SU-DHL-6 (cell line): ENCODE data around the gene GMNC.
A peak's percentile ranks its signal among the peaks of the same experiment; 100 is the strongest.
"Not testable (repeated sequence)": the region's sequence is repeated elsewhere in the genome, so short reads cannot be mapped to it uniquely, and the experiment has no call there.

Experiments
- H2AFZ ChIP-seq: fragments of 200-600 bp; sonication (generic); 2 replicates; pipeline ENCODE4 v1.6.1; 2014; ENCODE audit warnings: low read depth, mild to moderate bottlenecking, moderate library complexity, mixed read lengths, antibody characterized with exemption, low read length; ENCODE audit not compliant: severe bottlenecking
- H3F3A ChIP-seq: fragments of 200-600 bp; shearing (Covaris generic); 2 replicates; pipeline ENCODE4 v1.6.0; 2016; ENCODE audit warnings: antibody characterized with exemption, mild to moderate bottlenecking; ENCODE audit not compliant: insufficient read depth
- H3K27ac ChIP-seq: fragments of 200-600 bp; sonication (generic); 2 replicates; pipeline ENCODE4 v1.5.1; 2016; ENCODE audit warnings: low read depth, mild to moderate bottlenecking, low read length, moderate library complexity, mixed read lengths
- H3K27me3 ChIP-seq: fragments of 200-600 bp; sonication (generic), shearing (Covaris generic); 2 replicates; pipeline ENCODE4 v1.6.0; 2014; ENCODE audit warnings: mild to moderate bottlenecking, low read length
- H3K36me3 ChIP-seq: fragments of 200-600 bp; sonication (generic); 2 replicates; pipeline ENCODE4 v1.6.1; 2014; ENCODE audit warnings: mild to moderate bottlenecking, low read length, mixed read lengths
- H3K4me2 ChIP-seq: fragments of 300-600, 200-600 bp; shearing (Covaris generic), sonication (generic); 2 replicates; pipeline ENCODE4 v1.6.0; 2014; ENCODE audit warnings: low read length, low read depth, mild to moderate bottlenecking; ENCODE audit not compliant: poor library complexity, severe bottlenecking
- H3K4me3 ChIP-seq: fragments of 200-600 bp; sonication (generic); 2 replicates; pipeline ENCODE4 v1.5.1; 2014; ENCODE audit warnings: antibody characterized with exemption, low read length, mild to moderate bottlenecking, mixed read lengths; ENCODE audit not compliant: insufficient read depth, poor library complexity, severe bottlenecking
- H3K79me2 ChIP-seq: fragments of 200-600 bp; sonication (generic); 2 replicates; pipeline ENCODE4 v1.6.1; 2014; ENCODE audit warnings: mild to moderate bottlenecking, low read length, moderate library complexity; ENCODE audit not compliant: insufficient read depth
- H3K9ac ChIP-seq: fragments of 200-600 bp; sonication (generic); 2 replicates; pipeline ENCODE4 v1.7.0; 2014; ENCODE audit warnings: mild to moderate bottlenecking, low read length
- H3K9me2 ChIP-seq: fragments of 200-600 bp; sonication (generic); replicated peaks from 2 replicates; pipeline ENCODE4 v1.6.1; 2014; ENCODE audit warnings: low read length; ENCODE audit not compliant: insufficient read depth
- H3K9me3 ChIP-seq: fragments of 200-600 bp; sonication (generic); 2 replicates; pipeline ENCODE4 v1.6.1; 2014; ENCODE audit warnings: low read length, mixed read lengths; ENCODE audit not compliant: insufficient read depth
- H4K20me1 ChIP-seq: fragments of 200-600 bp; sonication (generic); 2 replicates; pipeline ENCODE4 v1.6.1; 2014; ENCODE audit warnings: low read depth, mild to moderate bottlenecking, antibody characterized with exemption, low read length, moderate library complexity, mixed read lengths
- CTCF ChIP-seq: fragments of 200-600 bp; sonication (generic); IDR thresholded peaks from one replicate; pipeline ENCODE4 v1.5.1; 2017; ENCODE audit warnings: antibody characterized with exemption, mild to moderate bottlenecking, low read length, moderate library complexity; ENCODE audit not compliant: insufficient read depth, poor library complexity, severe bottlenecking
- EZH2phosphoT487 ChIP-seq: fragments of 200-600 bp; sonication (generic), shearing (Covaris generic); conservative IDR thresholded peaks from 2 replicates; pipeline ENCODE4 v1.6.1; 2018; ENCODE audit warnings: mild to moderate bottlenecking, antibody characterized with exemption, low read length, moderate library complexity, mixed read lengths

Gene GMNC

GRCh38 chr3:190877925-190878324, 15.4 kb upstream of the GMNC start:
- no peak for TF ChIP-seq EZH2phosphoT487
- peak; percentile 39 for TF ChIP-seq CTCF
- no peaks in the 10 kb centered on the region for H3K79me2 ChIP-seq
- H3F3A ChIP-seq, result no peaks in the 10 kb centered on the region

GRCh38 chr3:190876433-190876832, 13.9 kb upstream of the GMNC start:
- H4K20me1 ChIP-seq, H3K79me2 ChIP-seq, H2AFZ ChIP-seq, H3K9me2 ChIP-seq, H3K27me3 ChIP-seq, H3F3A ChIP-seq, H3K9me3 ChIP-seq, H3K4me3 ChIP-seq, H3K27ac ChIP-seq, H3K36me3 ChIP-seq, H3K9ac ChIP-seq, H3K4me2 ChIP-seq: not testable (repeated sequence)

More at GRCh38 chr3:190877925-190878324, 15.4 kb upstream of the GMNC start:
- H4K20me1 ChIP-seq, result peaks cover 3% of the 10 kb centered on the region; the same call in 1 of the 2 replicates
- H3K27ac ChIP-seq, result no peak overlapping the region
- H3K9me2 ChIP-seq, result no peaks in the 10 kb centered on the region
- H3K27me3 ChIP-seq, result no peaks in the 10 kb centered on the region
- no peaks in the 10 kb centered on the region for H3K36me3 ChIP-seq
- H2AFZ ChIP-seq, result no peak overlapping the region
- no peak overlapping the region for H3K4me3 ChIP-seq
- H3K9ac ChIP-seq, result no peak overlapping the region
- no peaks in the 10 kb centered on the region for H3K9me3 ChIP-seq
- H3K4me2 ChIP-seq, result no peak overlapping the region

- not testable (repeated sequence) for H3K79me2 ChIP-seq, H3F3A ChIP-seq, H3K27ac ChIP-seq, H3K9me3 ChIP-seq, H3K9ac ChIP-seq, H4K20me1 ChIP-seq, H3K9me2 ChIP-seq, H3K4me2 ChIP-seq, H3K4me3 ChIP-seq, H3K27me3 ChIP-seq, H3K36me3 ChIP-seq
- peak overlapping the region; percentile 64 for H2AFZ ChIP-seq
These were observed 12.6 kb upstream of the GMNC start for GRCh38 chr3:190875061-190875460.

- TF ChIP-seq CTCF (no peak), EZH2phosphoT487 (no peak)
- H4K20me1 ChIP-seq, result no peaks in the 10 kb centered on the region
- no peaks in the 10 kb centered on the region for H3K9me2 ChIP-seq
- H3K4me3 ChIP-seq, result no peak overlapping the region
- no peak overlapping the region for H3K9ac ChIP-seq
- H2AFZ ChIP-seq, result no peak overlapping the region
- H3K4me2 ChIP-seq, result no peak overlapping the region
- H3K27ac ChIP-seq, result no peak overlapping the region
- H3F3A ChIP-seq, result no peaks in the 10 kb centered on the region
- no peaks in the 10 kb centered on the region for H3K9me3 ChIP-seq
- H3K36me3 ChIP-seq, result no peaks in the 10 kb centered on the region
- no peaks in the 10 kb centered on the region for H3K27me3 ChIP-seq
- H3K79me2 ChIP-seq, result no peaks in the 10 kb centered on the region
These were observed 7.6 kb upstream of the GMNC start for GRCh38 chr3:190870127-190870526.
